WTC11 (cell line): Measurements from ENCODE around the gene IL10RA.

Experiments used
- ATF3 ChIP-seq: sonication (generic); formaldehyde crosslinking; conservative IDR thresholded peaks from 2 replicates; pipeline ENCODE4 v1.8.1; 2022; ENCODE audit warnings: mild to moderate bottlenecking, missing genetic modification reagents
- CTCF ChIP-seq: fragments of 200-600 bp; IDR thresholded peaks from 2 replicates; pipeline ENCODE4 v1.8.0; 2022; ENCODE audit warnings: antibody characterized with exemption
- FOXK1 ChIP-seq: sonication (generic); formaldehyde crosslinking; IDR thresholded peaks from 2 replicates; pipeline ENCODE4 v1.8.0; 2022; ENCODE audit warnings: mild to moderate bottlenecking, moderate library complexity, missing genetic modification reagents
- GABPB1 ChIP-seq: sonication (generic); formaldehyde crosslinking; IDR thresholded peaks from 2 replicates; pipeline ENCODE4 v1.8.1; 2023; ENCODE audit warnings: mild to moderate bottlenecking, missing genetic modification reagents
- HMGA2 ChIP-seq: fragments of 250-450 bp; sonication (Bioruptor Pico); IDR thresholded peaks from 2 replicates; pipeline ENCODE4 v1.4.0; 2021; ENCODE audit warnings: mild to moderate bottlenecking, moderate library complexity
- NFYB ChIP-seq: sonication (generic); formaldehyde crosslinking; conservative IDR thresholded peaks from 2 replicates; pipeline ENCODE4 v1.8.0; 2022; ENCODE audit warnings: low read depth, missing genetic modification reagents
- NR2C2 ChIP-seq: sonication (generic); formaldehyde crosslinking; IDR thresholded peaks from 2 replicates; pipeline ENCODE4 v1.8.0; 2022; ENCODE audit warnings: mild to moderate bottlenecking, missing genetic modification reagents
- SMAD3 ChIP-seq: sonication (generic); formaldehyde crosslinking; IDR thresholded peaks from 2 replicates; pipeline ENCODE4 v1.8.0; 2022; ENCODE audit warnings: missing genetic modification reagents, mild to moderate bottlenecking, borderline replicate concordance
- TCF7 ChIP-seq: sonication (generic); formaldehyde crosslinking; IDR thresholded peaks from 2 replicates; pipeline ENCODE4 v1.8.0; 2022; ENCODE audit warnings: mild to moderate bottlenecking, low read depth, missing genetic modification reagents, moderate library complexity
- USF2 ChIP-seq: sonication (generic); formaldehyde crosslinking; IDR thresholded peaks from 2 replicates; pipeline ENCODE4 v1.8.1; 2023; ENCODE audit warnings: mild to moderate bottlenecking, missing genetic modification reagents, moderate library complexity

- TF ChIP-seq CTCF (no peak), USF2 (CRISPR knock-in tag) (no peak), HMGA2 (CRISPR knock-in tag) (no peak), TCF7 (CRISPR knock-in tag) (no peak), GABPB1 (CRISPR knock-in tag) (no peak), FOXK1 (CRISPR knock-in tag) (no peak), NFYB (CRISPR knock-in tag) (no peak), ATF3 (CRISPR knock-in tag) (no peak), NR2C2 (no peak), SMAD3 (CRISPR knock-in tag) (no peak)
Observed at GRCh38 chr11:117941976-117942654, 44.1 kb upstream of the IL10RA start.
